HG02678 (cell line): ENCODE data around the gene ANO5.

Experiments
- ATAC-seq: cut with Tn5 transposase; IDR thresholded peaks from one replicate; pipeline ENCODE4 v1.9.1; 2021; ENCODE audit warnings: mild to moderate bottlenecking, moderate library complexity; ENCODE audit not compliant: unreplicated experiment

Gene ANO5, protein sequence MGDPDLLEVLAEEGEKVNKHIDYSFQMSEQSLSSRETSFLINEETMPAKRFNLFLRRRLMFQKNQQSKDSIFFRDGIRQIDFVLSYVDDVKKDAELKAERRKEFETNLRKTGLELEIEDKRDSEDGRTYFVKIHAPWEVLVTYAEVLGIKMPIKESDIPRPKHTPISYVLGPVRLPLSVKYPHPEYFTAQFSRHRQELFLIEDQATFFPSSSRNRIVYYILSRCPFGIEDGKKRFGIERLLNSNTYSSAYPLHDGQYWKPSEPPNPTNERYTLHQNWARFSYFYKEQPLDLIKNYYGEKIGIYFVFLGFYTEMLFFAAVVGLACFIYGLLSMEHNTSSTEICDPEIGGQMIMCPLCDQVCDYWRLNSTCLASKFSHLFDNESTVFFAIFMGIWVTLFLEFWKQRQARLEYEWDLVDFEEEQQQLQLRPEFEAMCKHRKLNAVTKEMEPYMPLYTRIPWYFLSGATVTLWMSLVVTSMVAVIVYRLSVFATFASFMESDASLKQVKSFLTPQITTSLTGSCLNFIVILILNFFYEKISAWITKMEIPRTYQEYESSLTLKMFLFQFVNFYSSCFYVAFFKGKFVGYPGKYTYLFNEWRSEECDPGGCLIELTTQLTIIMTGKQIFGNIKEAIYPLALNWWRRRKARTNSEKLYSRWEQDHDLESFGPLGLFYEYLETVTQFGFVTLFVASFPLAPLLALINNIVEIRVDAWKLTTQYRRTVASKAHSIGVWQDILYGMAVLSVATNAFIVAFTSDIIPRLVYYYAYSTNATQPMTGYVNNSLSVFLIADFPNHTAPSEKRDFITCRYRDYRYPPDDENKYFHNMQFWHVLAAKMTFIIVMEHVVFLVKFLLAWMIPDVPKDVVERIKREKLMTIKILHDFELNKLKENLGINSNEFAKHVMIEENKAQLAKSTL

DNA sequence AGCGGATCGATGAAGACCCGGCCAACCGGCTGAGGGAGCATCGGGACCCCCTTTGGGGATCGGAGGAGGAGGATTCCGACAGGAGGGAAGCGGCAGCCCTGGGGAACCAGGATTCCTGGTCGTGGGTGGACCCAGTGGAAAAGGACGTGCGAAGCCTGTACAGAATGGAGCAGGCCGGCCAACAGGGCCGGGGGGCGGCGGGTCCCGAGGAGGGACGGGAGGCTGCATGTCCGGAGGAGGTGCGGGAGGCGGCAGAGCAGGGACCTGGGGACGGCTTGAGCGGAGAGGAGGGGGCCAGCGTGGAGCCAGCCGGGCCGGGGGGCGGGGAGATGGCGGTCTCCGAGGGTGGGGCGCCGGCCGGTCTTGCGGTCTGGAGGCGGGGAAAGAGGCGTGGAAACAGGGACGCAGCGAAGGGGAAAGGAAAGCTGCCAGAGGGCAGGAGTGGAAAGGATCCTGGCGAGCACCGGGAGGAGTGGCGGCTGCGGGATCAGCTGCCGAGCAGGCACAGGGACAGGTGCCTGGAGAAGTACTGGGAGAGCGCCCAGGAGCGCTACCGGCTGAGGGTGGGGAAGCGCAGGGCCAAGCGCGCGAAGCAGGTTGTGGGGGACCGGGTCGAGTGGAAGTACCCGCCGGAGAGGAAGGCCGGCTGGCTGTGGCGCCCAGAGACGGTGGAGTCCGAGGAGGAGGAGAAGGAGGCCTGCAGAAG lies at the start of gene ANO5:
ANO5 (plus strand) TSS at position 444 of the 706 bp plus-strand sequence. CDS start 408 bp downstream, outside the sequence.
- peak; percentile 49 for ATAC-seq

DNA sequence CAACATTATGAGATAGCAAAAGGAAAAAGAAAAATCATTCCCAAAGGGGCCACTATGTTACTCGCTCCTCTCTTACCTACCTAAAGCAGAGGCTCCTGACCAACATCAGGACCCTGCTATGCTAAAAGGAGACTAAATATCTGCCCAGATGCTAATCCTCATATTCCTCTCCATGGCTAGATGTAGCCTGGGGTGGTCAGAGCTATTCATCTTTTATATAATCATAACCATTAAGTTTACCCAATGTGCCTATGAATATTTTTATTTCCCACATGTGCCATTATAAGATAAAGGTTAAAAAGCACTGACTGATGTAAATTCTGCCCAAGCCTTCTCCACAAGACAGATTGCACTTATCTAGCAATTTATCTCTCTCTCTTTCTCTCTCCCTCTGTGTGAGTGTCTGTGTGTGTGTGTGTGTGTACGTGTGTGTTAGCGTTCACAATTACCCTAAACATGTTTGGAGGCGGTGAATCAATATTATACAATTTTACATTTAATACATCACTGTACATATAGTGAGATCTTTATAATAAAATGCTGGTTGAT lies 41.2 kb upstream of the ANO5 start:
- no peak for ATAC-seq

DNA sequence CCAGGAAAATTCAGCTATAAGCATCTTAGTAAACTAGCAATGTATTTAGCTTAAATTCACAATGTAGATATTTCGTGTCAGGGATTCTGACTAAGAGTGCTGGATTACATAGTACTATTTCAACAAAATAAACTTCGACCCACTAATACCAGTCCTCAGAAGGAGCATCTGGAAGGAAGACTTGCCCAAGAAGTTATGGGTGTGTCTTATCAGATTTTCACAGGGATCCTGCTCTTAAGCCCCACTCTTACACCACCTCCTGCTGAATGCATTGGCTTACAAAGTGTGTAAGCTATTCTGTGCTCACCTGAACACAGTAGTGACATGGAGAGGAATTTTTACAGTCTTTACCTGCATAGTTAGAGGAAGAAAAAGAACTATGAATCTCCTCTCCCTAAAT lies 35.4 kb upstream of the ANO5 start:
- no peak for ATAC-seq

DNA sequence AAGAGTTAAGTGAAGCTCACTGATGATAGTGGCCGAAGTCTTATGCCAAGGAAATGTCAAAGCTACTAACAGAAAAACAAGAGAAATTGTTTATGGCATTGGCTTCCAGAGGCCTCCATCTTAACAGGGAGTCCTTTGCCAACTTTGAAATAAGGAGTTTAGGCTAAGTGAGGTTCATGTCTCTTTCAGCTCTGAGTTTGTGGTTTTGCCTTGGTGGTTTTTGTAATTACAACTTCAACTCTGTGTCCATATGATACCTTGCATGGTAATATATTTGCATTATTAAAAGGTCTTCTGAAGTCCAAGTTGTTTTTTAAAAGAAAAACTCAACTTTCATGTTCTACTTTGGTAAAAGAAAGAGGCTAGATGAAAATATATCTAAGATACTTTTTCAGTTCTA lies 31.4 kb upstream of the ANO5 start:
- no peak for ATAC-seq

DNA sequence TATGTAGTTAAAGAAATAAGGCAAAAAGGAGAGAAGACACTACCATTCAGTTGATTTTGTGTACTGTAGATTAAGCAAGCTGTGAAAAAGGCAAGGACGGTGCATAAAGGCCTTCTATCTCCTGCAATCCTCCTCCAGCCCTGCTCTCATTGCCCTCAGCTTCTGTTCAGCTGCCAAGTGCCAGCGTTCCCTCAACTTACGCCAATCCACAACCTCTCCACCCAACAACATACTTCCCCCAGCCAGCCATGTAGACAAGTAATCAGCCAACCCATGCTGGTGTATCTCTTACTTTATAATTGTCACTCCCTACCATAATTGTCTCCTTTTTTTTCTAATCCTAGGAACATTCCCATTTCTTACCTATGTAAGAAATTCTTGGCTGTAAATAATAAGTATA lies 30.1 kb upstream of the ANO5 start:
- ATAC-seq, result no peak

DNA sequence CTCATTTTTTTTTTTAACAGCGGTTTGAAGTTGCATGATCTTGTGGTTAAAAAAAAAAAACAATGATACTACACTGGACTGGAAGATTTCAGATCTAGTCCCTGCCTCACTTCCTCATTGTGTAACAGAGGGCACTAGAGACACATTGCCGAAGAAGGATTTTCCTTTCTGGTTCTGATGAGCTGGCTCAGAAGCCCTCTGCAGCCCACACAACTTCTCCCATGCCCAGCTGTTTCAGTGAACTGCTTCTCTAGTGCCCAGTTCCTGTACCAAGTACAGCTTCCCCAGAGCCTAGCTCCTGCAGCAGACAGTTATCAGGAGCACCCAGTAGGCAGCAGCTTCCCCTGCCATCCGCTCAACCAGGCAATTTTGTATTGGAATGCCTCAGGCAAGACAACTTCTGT lies 29.5 kb upstream of the ANO5 start:
- ATAC-seq, result peak; percentile 73

DNA sequence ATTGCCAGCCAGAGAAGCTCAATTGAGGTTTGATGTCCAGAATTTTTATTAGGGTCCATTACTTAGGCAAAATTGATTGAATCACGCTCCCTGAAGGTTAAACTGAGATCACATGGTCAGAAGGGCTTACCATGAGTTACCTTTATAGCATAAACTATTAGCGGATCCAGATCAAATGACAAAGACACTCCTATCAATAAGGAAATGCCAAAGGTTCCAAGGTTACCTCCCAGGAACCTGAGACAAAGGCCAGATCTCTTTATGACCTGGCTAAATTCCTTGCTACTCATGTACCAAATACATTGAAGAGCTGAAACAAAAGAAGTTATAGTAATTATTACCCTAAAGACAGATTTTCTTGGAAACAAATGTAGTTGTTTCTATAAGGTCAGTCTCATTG lies 27.8 kb upstream of the ANO5 start:
- ATAC-seq, result no peak

DNA sequence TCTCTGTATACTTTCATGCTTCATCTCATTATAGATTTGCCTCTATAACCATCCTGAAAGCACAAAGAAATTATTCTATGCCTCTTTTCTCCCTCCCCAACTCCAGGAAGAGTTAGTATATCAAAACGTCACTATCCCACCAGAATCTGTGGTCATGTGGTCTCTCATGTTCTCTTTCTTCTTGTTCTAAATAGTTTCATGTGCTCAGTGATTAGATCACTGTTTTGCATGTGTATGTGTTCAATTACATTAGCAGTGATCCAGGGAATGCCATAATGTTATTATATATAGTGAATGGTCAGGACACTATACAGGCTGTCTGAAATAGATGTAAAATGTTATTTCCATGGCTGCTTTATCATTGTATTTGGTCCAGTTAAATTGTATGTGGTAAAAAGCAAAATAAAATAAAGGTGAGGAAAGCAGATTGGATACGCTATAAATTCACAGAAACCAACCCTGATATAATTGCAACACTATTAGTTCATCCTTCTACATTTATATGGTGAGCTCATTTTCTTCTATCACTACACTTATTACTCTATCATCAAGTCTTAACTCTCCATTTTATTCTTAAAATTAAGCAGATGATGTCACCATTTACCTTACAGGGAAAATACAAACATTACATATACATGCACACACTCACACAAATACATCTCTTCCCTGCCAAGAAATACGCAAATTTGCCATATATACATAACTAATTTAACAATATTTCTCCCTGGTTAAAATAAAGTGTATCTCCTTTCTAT lies 26.9 kb upstream of the ANO5 start:
- ATAC-seq, result no peak

DNA sequence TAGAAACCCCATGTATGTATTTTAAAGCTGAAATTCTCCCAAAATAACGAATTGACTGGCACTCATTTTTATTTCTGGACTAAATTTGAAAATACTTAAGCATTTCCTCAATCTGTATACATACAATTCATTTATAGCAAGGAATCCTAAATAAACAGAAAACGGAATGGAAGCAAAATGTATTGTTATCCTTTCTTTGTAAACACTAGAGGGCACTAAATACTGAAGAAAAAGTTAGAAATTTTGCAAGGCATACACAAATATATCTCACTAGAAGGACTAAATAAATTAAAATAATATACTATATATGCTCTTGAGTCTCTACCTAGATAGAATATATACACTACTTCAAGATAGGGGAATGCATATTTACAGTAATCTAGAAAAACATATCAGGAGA lies 23.1 kb upstream of the ANO5 start:
- ATAC-seq, result no peak

DNA sequence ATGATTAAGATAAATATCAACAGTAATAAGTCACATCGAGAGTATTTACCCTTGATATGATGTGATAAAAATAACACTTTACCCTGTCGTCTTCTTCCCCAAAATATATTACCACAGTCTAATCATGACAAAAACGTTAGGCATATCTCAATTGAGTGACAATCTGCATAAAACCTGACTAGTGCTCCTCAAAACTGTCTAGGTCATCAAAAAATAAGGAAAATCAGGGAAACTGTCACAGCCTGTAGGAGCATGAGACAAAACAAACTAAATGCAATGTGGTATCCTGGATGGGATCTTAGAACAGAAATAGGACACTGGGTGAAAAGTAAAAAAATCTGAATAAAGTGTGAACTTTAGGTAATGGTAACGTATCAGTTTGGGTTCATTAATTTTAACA lies 19.4 kb upstream of the ANO5 start:
- ATAC-seq, result no peak

DNA sequence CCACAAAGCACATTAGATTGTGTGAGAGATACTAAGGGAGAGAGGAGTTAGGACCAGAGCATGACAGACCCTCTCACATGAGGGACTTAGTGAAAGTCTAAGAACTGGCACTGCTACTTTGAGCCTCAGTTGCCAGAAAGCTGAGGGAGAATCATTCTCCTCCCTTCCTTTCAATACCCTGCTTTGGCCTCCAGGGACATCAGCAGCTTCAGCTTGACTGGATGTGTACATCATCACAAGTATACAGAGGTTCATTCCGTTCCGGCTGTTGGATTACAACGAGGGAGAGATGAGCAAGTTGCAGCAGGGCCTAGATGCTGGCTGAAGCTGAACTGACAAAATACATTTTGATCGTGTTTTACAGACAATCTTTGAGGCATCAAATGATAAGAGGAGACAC lies 15.7 kb upstream of the ANO5 start:
- ATAC-seq, result no peak

DNA sequence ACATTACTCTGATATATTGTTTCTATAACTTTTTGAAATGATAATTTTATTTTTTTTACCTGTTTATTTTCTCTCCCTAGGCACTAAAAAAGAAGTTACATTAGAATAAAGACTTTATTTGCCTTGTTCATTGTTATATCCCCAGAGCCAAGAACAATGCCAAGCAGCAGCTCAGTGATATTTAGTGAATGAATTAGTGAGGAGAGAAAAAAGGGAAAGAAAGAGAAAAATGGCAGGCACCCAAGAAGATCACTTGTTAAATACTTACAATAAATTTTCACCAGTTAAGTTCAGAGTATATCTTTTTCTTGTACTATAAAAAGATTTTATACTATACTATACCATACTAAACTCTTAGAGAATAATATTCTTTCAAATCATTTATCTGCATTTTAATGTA lies 13.3 kb upstream of the ANO5 start:
- ATAC-seq, result no peak

DNA sequence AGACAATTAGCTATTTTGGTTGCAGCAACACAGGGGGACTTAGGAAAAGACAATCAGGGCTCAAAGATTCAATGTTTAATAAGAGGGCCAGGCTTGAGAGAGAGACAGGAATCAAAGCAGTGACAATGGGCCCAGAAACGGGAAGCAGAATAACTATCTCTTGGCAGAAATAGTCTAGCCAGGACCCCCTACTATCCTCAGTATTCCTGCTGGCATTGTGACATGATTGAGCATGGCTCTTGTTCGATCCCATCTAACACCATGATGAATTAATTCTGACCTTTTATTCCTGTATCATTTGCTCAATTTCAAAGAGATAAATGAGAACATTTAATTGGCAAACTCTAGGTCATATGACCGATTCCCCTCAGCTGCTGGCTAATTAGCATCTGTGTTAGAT lies 12.8 kb upstream of the ANO5 start:
- ATAC-seq, result no peak

DNA sequence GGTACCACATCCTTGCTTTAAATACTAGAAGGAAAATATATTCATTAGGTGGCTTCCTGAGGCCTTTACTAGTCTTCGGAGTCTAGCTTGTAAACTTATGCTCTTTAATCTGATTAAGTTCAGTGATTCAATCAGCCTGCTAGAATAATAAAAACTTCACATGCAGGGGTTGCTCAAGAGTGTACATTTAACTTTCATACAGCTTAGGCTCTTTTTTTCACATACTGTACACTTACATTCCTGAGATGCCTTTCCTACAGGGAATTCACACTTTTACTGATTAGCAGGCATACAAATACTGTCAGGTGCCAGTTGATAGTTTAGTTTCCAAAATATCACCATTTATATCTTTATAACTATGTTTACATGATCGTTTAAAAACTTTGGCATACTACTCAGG lies 3.2 kb upstream of the ANO5 start:
- ATAC-seq, result no peak

DNA sequence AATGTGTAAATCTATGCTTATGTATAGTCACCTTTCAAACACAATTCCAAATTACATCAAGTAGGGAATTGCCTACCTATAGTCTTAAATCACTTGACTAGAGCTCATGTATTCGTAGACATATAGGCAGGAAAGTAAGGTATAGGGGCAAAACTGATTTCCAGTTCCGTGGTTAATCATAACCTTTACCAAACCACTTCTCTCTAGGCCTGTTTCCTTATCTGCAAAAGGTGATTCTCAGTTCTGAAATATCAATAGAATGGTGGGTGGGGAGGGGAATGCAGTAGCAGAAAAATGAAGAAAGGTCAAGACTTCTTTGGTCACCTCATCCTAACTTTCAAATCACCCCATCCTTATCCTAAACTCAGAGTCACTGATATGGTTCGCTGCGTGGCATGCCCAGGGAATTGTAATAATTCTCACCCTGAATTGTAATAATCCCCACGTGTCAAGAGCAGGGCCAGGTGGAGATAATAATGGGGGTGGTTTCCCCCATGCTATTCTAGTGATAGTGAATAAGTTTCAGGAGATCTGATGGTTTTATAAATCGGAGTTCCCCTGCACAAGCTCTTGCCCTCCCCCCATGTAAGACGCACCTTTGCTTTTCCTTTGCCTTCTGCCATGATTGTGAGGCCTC lies 1.9 kb upstream of the ANO5 start:
- peak; percentile 41 for ATAC-seq

DNA sequence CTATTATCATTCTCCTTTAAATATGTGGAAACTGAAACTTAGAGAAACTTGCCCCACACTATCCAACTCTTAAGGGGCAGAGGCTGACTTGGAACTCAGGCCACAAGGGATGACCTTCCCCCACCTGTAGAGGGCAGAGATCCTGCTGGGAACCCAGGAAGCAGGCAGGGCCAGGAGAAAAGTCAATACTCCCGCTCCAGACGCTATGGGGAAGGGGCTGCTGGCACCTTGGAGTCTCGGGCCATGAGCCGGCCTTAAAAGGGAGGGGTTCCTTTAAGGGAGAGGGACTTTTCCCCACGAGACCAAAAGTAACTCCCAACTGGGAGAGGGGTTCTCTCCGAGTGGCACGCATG lies 620 bp upstream of the ANO5 start:
- no peak for ATAC-seq

DNA sequence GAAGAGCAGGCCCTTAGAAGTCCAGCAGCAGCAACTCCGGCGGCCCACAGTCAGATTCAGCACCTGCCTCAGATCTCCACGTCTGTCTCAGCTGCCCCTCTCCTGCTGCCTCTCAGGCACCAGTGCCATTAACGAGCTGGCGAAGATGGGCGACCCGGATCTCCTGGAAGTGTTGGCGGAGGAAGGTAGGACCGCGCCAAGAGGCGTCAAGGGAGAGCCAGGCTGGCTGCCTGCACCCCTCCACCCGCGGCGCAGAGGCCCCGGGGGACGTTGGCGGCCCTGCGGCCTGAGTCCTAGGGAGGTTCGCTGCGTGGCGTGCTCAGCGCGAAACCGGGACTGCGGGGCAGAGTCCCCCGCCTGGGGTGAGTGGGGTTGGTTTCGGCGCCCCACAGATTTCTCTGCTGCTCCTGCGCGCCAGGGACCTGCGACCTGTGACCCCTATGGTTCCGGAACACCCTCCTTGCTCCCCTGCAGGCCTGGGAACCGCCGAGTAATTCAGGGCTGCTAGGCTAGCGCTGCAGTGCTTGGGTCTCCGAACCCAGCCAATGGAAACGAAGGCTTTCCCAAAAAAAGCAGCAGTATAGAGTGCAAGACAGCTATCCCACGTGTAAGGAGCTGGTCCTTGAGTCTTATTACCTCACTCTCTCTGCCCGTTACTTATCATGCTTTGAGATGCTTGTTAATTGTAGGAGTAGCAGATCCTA lies 615 bp downstream of the ANO5 start:
- peak; percentile 35 for ATAC-seq

DNA sequence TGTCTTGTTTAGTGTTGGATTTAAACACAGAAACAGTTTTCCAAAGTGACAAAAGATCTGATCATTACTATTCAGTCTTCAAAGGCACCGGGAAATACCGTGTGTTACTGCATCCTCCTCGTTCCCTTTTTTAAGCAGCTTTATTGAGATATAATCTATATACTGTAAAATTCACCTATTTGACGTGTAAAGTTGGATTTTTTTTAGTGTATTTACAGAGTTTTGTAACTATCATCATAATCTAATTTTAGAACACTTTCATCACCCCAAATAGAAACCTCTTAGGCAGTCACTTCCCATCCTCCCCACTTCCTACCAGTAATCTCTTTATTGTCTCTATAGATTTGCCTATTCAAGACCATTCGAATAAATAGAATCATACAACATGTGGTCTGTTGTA lies 1.4 kb downstream of the ANO5 start:
- no peak for ATAC-seq

DNA sequence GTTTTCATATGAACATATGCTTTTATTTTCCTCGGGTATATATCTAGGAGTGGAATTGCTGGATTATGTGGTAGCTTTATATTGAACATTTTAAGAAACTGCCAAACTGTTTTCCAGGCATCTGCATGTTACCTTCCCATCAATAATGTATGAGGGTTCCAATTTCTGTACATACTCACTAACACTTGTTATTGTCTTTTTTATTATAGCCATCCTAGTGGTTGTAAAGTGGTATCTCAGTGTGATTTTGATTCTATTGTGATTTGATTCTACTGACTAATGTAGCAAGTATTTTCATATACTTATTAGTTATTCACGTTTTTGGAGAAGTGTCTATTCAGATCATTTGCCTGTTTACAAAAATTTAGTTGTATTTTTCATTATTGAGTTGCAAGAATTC lies 2.0 kb downstream of the ANO5 start:
- no peak for ATAC-seq
